Dermis blood vessel endothelial cell (primary cell): ENCODE data around the gene TIMELESS. TPM values are rescaled to one million over a fixed set of nuclear protein-coding genes. Genes with fewer than 3 reads are reported as not detected.
"Not testable (repeated sequence)": the region's sequence is repeated elsewhere in the genome, so short reads cannot be mapped to it uniquely, and the experiment has no call there.

Source experiments
- DNase-seq: peaks from one replicate; pipeline ENCODE4 v3.0.0; 2010
- total RNA-seq: library from RNA; depleted of rRNA; stranded (reverse); fragments of >200 nt; gene quantifications from 2 replicates; pipeline ENCODE4 v1.2.3, GENCODE V29; 2014

The TIMELESS gene
- total RNA-seq, 1 donor from 2014 or later = 8.8 TPM

DNA sequence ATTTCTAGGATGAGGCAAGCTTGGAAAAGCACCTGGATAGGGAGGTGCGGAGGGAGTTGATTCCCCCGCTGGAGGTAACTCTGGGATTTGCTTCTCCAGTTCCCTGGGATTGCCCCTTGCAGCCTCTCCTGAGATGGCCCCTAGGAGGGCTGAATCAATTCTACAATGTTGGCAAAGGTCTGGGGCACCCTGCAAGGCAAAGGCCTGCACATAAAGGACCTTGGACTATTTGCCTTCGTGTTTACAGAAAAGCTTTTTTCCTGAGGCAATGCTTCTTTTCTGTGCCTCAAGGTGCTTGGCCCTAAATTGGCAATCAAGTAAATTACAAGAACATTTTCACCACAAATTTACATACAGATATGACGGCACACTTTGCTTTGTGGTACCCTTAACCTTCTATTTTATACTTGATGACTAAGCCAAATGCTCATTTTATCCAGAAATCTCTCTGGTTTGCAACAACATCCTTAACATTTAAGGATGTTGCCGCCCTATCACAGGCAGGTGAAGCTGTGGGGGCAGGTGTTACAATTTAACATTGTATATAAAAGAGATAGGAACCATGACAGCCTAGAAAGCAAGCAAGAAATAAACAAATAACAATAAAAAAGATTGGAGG, 40.3 kb downstream of the TIMELESS start:
- no peak for DNase-seq

DNA sequence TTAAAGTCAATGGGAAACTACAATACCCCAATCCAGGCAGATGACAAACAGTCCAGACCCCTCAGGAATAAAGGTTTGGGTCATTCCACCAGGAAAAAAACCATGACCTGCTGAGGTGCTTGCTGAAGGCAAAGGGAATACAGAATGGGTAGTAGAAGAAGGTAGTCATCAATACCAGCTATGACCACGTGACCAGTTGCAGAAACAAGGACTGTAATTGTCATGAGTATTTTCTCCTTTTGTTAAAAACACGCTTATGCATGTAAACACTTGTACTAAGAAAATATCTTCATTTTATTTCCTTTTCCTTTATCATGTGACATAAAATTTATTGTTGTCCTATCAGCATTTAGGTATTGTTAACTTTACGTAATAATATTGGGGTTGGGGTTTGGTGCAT, 45.0 kb downstream of the TIMELESS start:
- not testable (repeated sequence) for DNase-seq

DNA sequence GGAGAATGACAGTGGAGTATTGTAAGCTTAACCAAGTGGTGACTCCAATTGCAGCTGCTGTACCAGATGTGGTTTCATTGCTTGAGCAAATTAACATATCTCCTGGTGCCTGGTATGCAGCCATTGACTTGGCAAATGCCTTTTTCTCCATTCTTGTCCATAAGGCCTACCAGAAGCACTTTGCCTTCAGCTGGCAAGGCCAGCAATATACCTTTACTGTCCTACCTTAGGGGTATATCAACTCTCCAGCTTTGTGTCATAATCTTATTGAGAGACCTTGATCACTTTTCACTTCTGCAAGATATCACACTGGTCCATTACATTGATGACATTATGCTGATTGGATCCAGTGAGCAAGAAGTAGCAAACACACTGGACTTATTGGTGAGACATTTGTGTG, 47.6 kb downstream of the TIMELESS start:
- DNase-seq = not testable (repeated sequence)

DNA sequence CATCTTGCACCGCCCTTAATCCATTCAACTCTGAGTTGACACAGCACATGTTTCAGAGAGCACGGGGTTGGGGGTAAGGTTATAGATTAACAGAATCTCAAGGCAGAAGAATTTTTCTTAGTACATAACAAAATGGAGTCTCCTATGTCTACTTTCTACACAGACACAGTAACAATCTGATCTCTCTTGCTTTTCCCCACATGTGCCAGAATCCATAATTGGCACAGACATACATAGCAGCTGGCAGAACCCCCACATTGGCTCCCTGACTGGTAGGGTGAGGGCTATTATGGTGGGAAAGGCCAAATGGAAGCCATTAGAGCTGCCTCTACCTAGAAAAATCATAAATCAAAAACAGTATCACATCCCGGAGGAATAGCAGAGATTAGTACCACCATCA, 48.1 kb downstream of the TIMELESS start:
- DNase-seq = not testable (repeated sequence)

DNA sequence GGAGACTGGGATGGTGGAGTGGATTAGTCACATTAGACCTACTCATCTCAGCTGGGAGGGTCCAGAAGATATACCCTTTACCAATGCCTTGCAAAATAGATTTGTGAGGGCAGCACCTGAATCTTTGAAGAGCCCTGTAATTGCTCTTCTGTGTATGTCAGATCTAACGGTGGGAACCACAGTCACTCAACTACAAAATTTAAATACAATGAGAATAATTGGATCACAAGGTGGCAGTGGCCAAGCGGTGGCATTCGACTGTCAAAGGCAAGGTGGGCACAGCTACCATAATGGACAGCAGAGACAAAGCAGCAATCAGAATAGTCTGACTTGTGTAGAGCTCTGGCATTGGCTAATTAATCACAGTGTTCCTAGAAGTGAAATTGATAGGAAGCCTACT, 49.8 kb downstream of the TIMELESS start:
- not testable (repeated sequence) for DNase-seq

DNA sequence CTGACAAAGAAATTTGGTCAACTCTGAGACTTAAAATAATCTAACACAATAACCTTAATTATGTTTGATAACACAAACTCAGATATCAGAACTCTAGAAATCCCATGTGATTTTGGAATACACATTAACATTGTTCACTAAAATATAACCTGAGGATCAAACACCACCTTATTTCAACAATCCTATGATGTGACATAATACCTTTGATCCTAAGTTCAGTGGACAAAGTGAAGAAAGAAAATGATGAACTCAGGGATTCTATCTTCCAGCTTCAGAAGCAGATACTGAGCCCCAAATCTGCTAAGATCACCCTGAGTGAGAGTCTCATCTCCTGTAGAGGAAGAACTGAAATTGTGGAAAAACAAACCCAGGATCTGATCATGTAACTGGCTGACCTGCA, 50.9 kb downstream of the TIMELESS start:
- no peak for DNase-seq

DNA sequence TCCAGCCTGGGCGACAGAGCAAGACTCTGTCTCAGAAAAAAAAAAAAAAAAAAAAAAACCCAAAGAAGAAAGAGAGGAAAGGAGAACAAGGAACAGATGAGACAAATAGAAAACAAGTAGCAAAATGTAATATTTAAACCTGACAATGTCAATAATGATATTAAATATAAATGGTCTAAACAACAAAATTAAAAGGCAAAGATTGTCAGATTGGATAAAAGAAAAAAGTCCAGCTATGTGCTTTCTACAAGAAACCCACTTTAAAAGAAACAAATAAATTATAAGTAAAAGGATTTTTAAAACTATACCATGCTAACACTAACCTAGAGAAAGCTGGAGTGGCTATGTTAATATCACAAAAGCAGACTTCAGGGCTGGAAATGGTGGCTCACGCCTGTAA, 56.9 kb downstream of the TIMELESS start:
- DNase-seq = no peak

DNA sequence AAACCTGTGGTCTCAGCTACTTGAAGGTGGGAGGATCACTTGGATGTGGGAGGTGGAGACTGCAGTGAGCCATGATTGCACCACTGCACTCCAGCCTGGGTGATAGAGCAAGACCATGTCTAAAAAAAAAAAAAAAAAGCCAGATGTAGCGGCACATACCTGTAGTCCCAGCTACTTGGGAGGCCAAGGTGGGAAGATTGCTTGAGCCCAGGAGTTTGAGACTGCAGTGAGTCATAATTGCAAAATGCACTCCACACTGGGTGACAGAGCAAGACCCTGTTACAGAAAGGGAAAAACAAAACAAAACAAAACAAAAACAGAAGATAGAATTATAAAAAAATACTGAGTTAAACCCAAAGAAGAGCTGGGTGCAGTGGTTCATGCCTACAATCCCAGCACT, 57.5 kb downstream of the TIMELESS start:
- no peak for DNase-seq

DNA sequence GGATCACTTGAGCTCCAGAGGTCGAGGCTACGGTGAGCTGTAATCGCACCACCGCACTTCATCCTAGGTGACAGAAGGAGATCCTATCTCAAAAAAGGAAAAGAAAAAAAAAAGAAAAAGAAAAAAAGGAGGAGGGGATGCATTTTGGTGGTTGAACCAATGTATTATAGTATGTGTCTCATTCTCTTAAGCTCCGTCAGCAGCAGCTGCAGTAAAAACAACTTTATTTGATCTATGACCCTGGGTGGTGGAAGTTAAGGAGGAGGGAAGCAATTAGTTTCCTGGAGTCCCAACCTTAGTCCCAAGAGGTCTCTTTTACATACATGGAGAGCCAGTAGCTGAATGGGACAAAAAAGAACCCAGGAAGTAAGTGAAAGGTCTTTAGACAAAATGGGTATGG, 59.8 kb downstream of the TIMELESS start:
- DNase-seq = no peak

DNA sequence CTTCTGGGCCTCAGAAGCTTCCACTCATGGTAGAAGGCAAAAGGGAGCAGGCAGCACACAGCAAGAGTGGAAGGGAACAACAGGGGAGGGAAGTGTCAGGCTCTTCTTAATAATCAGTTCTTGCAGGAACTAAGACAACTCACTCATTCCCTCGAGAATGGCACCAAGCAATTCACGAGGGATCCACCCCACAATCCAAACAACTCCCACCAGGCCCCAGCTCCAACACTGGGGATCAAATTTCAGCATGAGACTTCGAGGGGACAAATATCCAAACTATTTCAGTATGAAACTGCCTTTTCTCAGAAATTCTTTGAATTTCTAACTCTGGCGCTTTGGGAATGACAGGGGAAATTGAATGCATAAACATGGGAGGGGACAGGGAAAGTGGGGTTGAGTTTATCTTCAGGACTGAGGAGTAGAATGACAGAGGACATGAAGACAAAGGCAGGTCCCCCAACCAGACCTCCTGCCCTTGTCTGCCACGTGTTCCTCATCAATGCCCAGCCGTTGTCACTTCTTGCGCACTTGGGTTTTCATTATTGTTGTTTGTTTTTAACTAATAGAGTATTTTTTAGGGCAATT, 62.0 kb downstream of the TIMELESS start:
- no peak for DNase-seq

DNA sequence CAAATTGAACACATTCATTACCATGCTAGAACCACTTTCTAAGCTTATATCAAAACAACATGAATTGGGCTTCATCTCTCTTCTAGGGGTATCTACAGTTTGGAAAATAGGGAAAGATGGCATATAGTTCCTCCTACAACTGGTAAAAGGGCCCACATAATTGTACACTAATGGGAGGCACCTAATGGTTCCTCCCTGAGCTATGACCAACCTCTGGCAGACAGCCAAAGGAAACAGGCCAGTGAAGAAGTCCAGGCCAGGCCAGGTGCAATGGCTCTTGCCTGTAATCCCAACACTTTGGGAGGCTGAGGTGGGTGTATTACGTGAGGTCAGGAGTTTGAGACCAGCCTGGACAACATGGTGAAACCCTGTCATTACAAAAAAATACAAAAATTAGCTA, 63.4 kb downstream of the TIMELESS start:
- DNase-seq = peak; percentile 38

DNA sequence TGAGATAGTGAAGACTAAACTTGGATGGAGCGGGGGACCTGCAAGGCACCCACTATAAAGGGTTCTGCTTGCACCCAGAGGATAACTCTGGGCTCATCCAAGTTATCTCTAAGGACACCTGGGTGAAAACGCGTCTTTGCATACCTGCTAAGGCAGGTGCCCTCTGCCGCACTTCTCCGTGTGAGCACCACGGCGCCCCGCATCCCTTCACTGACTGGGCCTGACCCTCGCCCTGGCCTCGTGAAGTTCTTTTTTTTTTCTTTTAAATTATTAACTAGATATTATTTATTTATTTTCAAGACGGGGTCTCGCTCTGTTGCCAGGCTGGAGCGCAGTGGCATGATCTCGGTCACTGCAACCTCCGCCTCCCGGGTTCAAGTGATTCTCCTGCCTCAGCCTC, 66.6 kb downstream of the TIMELESS start:
- no peak for DNase-seq

DNA sequence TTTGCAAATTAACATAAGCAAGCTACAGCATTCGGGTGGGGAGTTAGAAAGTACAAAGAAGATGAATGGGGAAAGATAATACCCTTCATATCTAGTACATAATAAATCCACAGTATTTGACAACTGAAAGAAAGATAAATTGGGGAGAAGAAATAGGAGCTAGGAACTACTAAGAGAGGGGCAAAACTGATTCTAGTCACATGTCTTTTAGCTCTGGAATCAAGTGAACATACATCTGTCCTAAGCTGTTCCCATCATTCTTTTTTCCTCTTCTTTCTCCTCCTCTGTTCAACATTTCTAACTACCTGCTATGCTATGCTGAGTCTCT, 71.3 kb downstream of the TIMELESS start:
- DNase-seq = no peak

DNA sequence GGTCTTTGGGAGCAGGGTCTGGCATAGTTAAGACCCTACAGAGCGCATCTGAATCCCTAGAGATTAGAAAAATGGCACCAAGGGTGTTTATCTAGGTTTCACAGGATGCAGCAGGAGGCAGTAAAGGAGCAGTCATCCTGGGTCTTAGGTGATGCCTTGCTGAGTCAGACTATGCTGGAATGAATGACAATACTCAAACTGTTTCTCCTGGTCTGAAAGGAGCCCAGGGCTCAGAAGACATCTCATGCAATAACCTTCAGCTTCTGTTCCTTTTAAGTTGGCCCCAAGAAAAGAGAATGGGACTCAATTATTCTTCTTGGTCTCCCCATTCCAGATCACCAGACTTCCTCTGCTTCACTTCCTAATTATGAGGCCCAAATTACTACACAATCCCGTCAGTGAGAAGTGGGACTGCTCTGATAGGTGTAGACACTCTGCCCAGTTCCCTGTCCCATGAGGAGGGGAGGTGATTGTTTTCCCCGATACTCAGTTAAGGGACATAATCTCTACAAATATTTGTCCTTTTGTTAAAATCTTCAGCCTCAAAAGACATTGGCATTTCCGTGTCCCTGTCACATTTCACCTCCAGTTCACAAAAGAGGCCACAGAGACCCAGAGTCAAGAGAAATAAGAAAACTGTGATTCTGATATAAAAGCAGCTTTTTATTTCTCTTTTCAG, 71.8 kb downstream of the TIMELESS start:
- DNase-seq = peak; percentile 52

DNA sequence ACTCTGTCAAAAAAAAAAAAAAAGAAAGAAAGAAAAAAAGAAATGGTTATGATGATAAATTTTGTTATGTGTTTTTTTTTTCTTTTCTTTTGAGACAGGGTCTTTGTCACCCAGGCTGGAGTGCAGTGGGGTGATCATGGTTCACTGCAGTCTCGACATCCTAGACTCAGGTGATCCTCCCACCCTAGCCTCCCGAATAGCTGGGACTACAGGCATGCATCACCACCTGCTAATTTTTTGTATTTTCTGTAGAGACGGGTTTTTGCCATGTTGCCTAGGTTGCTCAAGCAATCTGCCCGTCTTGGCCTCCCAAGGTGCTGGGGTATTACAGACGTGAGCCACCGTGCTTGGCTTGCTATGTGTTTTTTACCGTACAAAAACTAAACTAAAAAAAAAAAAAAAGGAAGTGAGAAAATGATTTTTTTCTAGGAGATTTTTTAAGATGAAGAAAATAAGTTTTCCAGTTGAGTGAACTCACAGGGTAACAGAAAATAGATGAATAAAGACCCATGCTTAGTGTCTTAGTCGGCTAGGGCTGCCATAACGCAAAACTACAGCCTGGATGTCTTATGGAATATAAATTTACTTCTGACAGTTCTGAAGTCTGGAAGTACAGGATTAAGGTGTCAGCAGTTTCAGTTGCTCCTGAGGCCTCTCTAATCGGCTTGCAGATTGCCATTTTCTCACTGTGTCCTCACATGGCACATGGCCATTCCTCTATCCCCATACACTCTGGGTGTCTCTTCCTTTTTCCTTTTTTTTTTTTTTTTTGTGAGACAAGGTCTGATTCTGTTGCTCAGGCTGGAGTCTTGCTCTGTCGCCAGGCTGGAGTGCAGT, 73.4 kb downstream of the TIMELESS start:
- DNase-seq = no peak

DNA sequence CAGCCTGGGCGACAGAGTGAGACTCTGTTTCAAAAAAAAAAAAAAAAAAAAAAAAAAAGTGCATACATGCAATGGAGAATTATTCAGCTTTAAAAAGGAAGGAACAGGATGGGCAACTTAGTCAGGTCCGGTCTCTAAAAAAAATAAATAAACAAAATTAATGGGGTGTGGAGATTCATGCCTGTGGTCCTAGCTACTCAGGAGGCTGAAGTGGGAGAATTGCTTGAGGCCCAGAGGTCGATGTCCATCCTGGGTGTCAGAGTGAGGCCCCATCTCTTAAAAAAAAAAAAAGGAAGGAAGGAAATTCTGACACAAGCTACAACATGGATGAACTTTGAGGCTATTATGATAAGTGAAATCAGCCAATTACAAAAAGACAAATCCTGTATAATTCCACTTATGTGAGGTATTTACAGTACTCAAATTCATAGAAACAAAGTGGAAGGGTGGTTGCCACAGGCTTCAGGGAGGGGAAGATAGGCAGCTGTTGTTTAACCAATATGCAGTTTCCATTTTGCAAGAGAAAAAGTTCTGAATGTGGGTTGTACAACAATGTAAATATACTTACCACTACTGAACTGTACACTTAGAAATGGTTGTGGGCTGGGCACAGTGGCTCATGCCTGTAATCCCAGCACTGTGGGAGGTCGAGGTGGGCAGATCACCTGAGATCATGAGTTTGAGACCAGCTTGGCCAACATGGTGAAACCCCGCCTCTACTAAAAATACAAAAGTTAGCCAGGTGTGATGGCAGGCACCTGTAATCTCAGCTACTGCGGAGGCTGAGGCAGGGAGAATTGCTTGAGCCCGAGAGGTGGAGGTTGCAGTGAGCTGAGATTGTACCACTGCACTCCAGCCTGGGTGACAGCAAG, 74.3 kb downstream of the TIMELESS start:
- peak; percentile 41 for DNase-seq

DNA sequence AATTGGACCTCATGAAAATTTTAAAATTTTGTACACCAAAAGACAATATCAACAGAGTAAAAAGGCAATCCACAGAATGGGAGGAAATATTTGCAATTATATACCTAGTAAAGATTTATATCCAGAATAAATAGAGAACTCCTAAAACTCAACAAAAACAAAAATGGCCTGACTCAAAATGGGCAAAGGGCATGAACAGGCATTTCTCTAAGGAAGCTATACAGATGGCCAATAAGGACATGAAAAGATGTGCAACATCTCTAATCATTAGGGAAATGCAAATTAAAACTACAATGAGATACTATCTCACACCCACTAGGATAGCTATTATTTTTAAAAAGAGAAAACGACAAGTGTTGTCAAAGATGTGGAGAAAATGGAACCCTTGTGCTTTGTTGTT, 75.7 kb downstream of the TIMELESS start:
- no peak for DNase-seq

DNA sequence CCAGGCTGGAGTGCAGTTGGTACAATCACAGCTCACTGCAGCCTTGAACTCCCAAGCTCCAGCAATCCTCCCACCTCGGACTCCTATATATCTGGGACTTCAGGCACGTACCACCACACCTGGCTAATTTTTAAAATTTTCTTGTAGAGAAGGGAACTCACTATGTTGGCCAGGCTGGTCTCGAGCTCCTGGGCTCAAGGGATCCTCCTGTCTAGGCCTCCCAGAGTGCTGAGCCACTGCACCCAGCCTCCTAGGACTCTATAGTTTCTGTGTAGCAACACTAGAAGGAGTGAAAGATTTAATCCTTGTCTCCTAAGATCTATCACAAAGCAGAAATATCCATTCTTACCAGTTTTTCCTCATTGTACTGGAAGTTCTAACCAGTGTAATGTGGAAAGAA, 82.3 kb downstream of the TIMELESS start:
- DNase-seq = no peak
